NCI-H774 (cell line): ENCODE data around the gene SGO2.
A peak's percentile ranks its signal among the peaks of the same experiment; 100 is the strongest.

Experiments
- DNase-seq: peaks from one replicate; lab custom pipeline; 2025; lab: John Stamatoyannopoulos, UW

SGO2 gene

DNA sequence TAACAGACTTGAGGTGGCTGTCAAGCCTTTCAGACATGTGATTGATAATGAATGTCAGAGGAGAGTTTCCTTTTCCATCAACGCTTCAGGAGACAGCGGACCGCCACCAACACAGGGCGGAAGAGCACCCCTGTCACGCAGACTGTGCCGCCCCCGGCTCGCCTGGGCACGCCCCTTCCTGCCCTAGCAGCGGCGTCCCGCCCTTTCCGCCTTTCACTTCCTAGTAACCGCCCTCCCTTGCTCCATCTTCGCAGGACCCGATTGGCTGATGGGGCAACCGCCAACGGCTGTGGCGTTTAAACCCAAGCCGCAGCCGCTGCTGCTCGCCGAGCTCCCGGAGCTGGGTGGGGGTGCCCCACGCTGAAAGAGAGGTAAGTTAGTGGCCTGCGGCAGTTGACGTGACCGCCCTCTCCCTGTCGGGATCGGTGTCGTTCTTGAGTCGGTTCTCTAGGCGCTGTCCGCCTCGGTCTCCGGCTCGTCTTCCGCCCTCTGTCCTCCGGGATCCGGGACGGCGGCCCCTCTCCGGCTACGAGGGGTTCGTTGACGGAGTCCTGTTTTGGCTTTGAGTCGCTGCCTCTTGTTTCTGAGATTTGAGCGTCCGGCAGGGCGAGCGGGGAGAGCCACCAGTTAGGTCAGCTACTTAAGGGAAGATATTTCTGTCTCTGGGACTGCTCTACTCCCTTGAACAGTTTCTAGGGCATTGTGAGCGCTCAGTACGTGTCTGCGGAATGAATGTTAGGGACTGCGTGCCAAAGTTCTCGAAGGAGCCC, at the start of gene SGO2:
Gene SGO2 (plus strand): TSS at position 326 of the 770 bp plus-strand sequence. CDS start 6,769 bp downstream, outside the sequence.
- DNase-seq, result peak; percentile 94

DNA sequence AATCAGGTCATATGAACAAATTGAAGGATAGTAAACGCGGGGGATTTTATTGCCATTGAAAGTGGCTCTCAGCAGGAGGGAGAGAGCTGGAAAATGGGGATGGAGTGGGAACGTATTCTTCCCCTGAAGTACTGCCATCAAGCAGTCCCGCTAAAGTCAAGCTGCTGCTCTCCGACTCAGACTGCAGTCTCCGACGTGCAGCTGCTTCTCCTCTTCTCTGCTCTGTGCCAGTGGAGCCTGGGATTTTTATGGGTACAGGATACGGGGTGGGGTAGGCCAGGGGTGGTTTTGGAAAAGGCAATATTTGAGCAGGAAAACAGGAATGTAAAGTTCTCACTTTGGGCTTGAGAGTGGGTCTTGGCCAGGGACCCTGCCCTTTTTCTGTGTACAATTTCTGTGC, 49.2 kb upstream of the SGO2 start:
- DNase-seq, result no peak

- no peak for DNase-seq
These were observed 48.3 kb upstream of the SGO2 start for GRCh38 chr2:200477667-200478131.

DNA sequence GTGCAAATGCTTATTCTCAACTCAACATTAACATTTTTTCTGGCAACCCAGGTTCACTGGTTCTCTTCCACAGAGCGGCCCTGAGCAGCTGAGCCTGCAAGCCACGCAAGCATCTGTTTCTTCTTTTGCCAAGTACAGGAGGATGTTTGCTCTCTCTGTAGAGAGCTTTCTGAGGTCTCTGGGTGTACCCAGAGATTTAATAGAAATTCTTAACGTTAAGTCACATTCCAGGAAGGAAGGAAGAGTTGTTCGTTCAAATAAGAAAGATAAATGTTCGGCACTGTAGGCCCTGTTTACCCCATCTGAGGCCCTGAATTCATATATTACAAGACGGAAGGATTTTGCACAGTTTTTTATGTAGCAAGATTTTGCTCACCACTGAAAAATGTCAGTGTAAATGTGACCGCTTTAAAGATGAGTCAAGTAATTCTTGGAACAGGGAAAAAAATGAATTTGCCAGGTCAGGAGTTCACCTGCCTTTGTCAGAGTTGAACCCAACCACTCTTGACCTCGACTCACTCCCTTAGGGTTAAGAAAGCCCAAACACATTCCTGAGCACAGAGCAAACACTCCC, 46.2 kb upstream of the SGO2 start:
- no peak for DNase-seq

DNA sequence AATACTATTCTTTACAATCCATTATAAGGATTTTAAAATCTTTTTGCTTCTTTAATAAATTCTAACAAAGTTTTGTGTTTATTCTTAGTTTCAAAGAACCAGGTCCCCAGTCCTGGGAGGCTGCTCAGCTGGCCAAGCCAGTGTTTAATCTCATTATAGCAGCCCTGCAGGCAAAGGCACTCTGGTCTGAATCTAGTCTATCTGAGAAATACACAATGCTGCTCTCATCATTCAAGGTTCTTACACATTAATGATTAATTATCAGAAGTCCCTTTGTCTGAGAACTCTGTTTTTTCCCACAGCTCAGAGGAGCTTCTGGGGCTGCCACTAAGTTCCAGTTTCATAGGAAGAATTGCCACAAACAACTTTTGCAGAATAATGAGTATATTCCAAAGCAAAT, 43.8 kb upstream of the SGO2 start:
- DNase-seq, result no peak

- peak; percentile 49 for DNase-seq
These were observed 42.2 kb upstream of the SGO2 start for GRCh38 chr2:200483729-200484198.

- no peak for DNase-seq
These were observed 41.1 kb upstream of the SGO2 start for GRCh38 chr2:200484934-200485333.

DNA sequence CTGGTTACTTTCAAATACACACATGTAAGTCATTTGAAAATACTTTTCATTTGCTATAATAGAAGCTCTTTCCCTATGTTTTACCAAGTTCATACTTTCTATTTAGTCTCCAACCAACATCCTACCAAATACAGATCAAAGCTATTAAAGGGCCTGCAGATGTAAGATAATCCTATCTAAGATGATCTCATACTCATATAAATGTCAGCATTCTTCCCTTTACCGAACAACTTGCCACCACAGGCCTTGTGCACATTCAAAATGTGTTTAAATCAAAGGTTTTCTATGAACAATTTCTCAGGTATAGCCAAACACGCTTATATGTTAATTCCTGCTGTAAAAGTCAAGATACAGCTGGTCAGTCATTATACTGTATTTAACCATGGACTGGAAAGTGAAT, 39.5 kb upstream of the SGO2 start:
- DNase-seq, result no peak

GRCh38 chr2:200488169-200488568, 37.8 kb upstream of the SGO2 start:
- no peak for DNase-seq

DNA sequence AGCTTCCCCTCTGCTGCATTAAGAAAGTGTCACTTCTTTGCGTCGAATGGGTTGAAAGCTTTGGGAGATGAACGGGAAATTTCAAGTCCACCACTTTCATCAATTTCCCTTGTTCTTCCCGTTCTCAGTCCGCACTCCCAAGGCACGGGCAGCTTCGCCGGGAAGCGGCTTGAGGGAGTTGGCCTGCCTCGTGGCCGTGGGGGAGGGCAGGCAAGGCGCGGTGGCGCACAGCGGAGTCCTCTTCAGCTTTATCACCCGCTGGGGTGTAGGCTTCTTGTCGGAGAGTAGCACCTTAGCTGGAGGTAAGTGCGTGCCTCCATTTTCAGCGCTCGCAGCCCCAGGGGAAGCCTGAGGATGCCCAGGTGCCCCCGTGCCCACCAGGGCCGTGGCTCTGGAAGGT, 36.0 kb upstream of the SGO2 start:
- DNase-seq, result no peak

GRCh38 chr2:200492656-200493055, 33.4 kb upstream of the SGO2 start:
- DNase-seq, result no peak

DNA sequence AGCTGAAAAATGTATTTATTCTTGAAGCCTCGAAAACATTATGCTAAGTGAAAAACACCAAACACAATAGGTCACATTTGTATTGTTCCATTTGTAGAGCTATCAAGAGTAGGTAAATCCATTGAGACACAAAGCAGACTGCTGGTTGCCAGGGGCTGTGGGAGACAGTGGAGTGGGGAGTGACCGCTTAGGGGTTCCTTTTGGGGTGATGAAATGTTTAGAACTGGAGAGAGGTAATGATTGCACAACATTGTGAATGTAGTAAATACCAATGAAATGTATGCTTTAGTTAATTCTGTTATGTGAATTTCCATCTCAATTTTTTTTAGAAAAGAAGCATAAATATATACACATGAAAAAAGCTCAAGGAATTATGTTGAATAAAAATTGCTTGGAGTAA, 32.0 kb upstream of the SGO2 start:
- DNase-seq, result no peak

- no peak for DNase-seq
These were observed 29.3 kb upstream of the SGO2 start for GRCh38 chr2:200496696-200497095.

DNA sequence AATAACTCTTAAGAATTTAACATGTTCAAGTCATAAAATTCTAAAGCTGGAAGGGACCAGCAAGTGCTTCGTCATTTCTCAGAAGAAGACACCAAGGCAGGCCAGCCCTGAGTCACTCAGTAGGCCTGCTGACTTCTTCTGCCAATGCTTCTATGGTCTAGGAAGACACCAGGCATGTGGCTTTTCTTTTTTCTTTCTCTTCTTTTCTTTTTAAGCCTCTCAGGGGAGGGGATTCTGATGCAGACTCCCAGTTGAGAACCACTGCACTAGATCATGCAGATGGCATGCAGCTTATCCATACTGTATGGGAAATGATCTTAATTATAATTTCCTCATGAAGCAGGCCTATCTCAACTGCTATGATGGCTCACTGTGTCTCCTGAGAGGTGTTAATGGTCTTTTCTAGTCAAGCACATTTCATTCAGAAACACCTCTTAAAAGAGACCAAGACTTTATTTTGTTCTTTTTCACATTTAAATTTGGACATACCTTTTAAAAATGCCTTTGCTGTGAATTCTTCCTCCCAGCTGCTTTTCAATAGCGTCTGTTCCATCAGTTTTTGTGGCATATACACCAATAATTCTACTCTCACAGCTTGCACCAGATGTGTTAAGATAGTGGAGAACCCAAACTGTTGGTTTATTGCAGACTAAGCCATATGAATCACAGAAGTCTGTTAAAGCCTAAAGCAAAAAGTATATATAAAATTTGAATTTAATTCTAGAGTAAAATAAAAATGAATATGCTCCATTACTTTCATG, 27.4 kb upstream of the SGO2 start:
- DNase-seq, result no peak

- DNase-seq, result no peak
These were observed 23.8 kb upstream of the SGO2 start for GRCh38 chr2:200502196-200502595.

DNA sequence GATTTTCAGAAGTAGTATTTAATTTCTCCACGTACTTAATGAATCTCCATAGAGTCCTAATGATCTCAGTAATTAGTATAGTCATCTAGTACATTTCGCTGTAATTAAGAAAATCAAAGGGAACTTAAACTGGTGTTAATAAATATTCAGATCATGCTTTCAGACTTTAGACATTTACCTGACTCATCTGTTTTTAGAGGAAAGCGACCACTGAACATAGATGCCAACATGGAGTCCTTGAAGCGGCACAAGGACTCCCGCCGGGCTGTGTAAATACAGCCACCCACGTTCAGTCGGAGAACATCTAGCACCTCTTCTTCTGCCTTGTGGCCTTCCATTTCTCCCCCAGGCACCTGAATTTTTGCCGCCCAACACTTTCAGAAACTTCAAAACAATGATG, 19.3 kb upstream of the SGO2 start:
- DNase-seq, result peak; percentile 46

- DNase-seq, result no peak
These were observed 18.8 kb upstream of the SGO2 start for GRCh38 chr2:200507179-200507578.

- DNase-seq, result no peak
These were observed 16.8 kb upstream of the SGO2 start for GRCh38 chr2:200509235-200509611.

- DNase-seq, result peak; percentile 88
These were observed 16.2 kb upstream of the SGO2 start, which contains the start of gene KCTD18 for GRCh38 chr2:200509612-200510433. TSS of gene KCTD18 (minus strand) at chr2:200510068. CDS start at chr2:200507016, 3,052 bp downstream.

- DNase-seq, result no peak
These were observed 10.9 kb upstream of the SGO2 start for GRCh38 chr2:200515155-200515554.

GRCh38 chr2:200523158-200523557, 2.8 kb upstream of the SGO2 start:
- DNase-seq, result no peak

GRCh38 chr2:200523604-200524003, 2.4 kb upstream of the SGO2 start:
- DNase-seq, result no peak
